Activated T-cell treated with anti-CD3 and anti-CD28 coated beads, Interleukin-2, amount 50 U/mL, for 24 hours (primary cell): ENCODE results near the gene FHAD1.

Experiments used
- DNase-seq: peaks from one replicate; pipeline ENCODE4 v3.0.0-alpha.2; 2020
- H3K27ac Mint-ChIP-seq: 2 replicates; pipeline ENCODE4 v1.8.0; 2020; ENCODE audit warnings: mild to moderate bottlenecking, mixed read lengths
- H3K27me3 Mint-ChIP-seq: 2 replicates; pipeline ENCODE4 v1.8.0; 2020; ENCODE audit warnings: mixed read lengths
- H3K36me3 Mint-ChIP-seq: 2 replicates; pipeline ENCODE4 v1.8.0; 2020; ENCODE audit warnings: low read depth, mixed read lengths
- H3K4me1 Mint-ChIP-seq: 2 replicates; pipeline ENCODE4 v1.8.0; 2020; ENCODE audit warnings: low read depth, mixed read lengths
- H3K4me3 Mint-ChIP-seq: 2 replicates; pipeline ENCODE4 v1.8.0; 2020; ENCODE audit warnings: mild to moderate bottlenecking, moderate library complexity, mixed read lengths
- H3K9me3 Mint-ChIP-seq: 2 replicates; pipeline ENCODE4 v1.8.0; 2020; ENCODE audit warnings: mixed read lengths

The FHAD1 gene

DNA sequence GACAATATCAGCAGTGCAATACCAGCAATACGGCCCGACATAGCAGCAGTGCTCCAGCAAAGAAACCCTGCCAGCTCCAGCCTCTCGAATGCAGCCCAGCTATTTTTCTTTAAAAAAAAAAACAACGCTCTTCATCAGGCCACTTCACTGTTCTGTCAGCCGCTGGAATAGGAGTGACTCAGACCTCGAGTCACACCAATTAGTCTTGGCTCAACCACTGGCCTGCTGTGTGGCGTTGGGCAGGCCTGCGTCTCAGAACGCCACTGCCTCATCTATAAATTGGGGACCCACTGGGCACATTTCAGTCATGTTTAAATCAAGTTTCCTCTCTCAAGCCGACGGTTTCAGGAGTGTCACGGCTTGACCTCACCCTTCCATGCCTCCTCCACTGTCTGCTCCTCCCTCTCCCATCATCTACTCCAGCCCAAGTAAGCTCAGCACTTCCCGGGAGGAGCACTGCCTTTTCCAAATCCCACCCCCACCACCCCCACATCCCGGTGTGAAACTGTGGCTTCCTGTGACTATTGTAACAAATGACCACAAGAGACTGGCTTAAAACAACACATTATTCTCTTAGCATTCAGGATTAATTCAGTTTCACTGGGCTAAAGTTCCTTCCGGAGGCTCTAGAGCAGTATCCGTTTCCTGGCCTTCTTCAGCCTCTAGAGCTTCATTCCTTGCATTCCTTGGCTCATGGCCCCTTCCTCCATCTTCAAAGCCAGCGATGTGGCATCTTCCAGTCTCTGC lies 90.8 kb downstream of the FHAD1 start:
- Mint-ChIP-seq H3K4me1 (peaks cover 13% of the 10 kb centered on the region), H3K27ac (no peak overlapping the region), H3K27me3 (peaks cover 15% of the 10 kb centered on the region), H3K4me3 (no peak overlapping the region), H3K9me3 (no peaks in the 10 kb centered on the region), H3K36me3 (no peaks in the 10 kb centered on the region)
- DNase-seq, result no peak

DNA sequence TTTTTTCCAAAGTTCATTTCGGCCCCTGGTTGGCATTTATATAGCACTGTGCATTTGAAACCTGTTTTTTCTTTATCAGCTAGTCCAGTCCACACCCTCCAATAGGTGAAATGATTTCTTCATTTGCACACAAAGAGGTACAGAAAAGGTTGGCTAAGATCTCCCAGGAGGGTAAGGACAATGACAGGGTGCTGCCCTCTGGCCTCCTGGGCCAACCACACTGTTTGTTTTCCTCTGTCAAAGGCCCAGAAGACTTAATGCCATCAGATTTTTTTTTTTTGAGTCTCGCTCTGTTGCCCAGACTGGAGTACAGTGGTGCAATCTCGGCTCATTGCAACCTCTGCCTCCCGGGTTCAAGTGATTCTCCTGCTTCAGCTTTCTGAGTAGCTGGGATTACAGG lies 92.5 kb downstream of the FHAD1 start:
- H3K27me3 Mint-ChIP-seq, result peaks cover 30% of the 10 kb centered on the region
- H3K4me3 Mint-ChIP-seq, result no peak overlapping the region
- H3K27ac Mint-ChIP-seq, result no peak overlapping the region
- peaks cover 13% of the 10 kb centered on the region for H3K4me1 Mint-ChIP-seq
- no peak for DNase-seq
- H3K9me3 Mint-ChIP-seq, result no peaks in the 10 kb centered on the region
- no peaks in the 10 kb centered on the region for H3K36me3 Mint-ChIP-seq

DNA sequence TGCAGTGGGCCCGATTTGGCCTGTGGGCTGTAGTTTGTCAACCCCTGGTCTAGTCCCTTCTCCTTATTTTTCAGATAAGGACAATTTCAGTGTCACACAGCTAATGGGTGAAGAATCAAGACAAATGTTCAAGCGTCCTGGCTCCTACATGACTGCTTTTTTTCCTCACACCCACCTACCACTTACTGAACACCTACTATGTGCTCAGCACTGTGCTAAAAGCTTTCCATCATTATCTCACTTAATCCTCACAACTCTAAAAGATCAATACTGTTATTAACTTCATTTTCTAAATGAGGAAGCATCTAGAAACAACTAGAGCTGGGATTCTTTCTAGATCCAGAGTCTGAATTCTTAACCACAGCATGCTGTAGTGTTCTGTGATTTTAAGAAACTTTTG lies 94.2 kb downstream of the FHAD1 start:
- Mint-ChIP-seq H3K36me3 (no peaks in the 10 kb centered on the region), H3K4me3 (no peak overlapping the region), H3K27me3 (peaks cover 38% of the 10 kb centered on the region), H3K9me3 (no peaks in the 10 kb centered on the region), H3K27ac (no peak overlapping the region), H3K4me1 (peaks cover 27% of the 10 kb centered on the region)
- no peak for DNase-seq

DNA sequence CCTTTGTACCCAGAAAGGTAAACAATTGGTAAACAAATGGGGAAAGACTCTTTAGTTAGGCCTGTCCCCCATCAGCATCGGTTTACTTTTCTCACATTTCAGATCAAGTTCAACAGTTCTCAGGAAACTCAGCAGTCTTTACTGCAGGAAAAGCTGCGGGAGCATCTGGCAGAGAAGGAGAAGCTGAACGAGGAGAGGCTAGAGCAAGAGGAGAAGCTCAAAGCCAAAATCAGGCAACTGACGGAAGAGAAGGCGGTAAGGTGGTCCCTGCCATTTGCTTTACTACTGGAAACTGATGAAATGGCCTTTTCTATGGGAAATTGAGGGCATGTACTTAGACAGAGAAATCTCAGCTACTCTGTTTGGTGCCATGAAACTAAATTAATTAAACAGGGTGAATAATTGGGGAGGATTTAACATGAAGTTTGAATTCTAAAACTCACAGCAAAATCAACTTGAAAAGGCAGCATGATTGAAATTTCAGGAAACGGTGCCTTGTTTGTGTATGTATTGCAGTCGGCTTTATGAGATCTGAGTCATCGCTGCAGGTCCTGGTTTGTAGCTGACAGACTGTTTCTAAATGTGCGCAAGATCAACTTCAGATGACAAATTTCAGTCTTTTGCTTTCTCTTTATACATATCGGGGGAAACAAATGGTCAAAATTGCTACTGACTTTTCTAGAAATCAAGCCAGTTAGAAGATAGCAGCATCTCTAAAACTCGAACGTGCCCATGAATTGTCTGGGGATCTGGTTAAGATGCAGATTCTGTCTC lies 94.8 kb downstream of the FHAD1 start:
- no peaks in the 10 kb centered on the region for H3K9me3 Mint-ChIP-seq
- H3K27ac Mint-ChIP-seq, result no peak overlapping the region
- H3K4me3 Mint-ChIP-seq, result no peak overlapping the region
- peaks cover 33% of the 10 kb centered on the region for H3K4me1 Mint-ChIP-seq
- no peaks in the 10 kb centered on the region for H3K36me3 Mint-ChIP-seq
- no peak for DNase-seq
- H3K27me3 Mint-ChIP-seq, result peaks cover 44% of the 10 kb centered on the region

DNA sequence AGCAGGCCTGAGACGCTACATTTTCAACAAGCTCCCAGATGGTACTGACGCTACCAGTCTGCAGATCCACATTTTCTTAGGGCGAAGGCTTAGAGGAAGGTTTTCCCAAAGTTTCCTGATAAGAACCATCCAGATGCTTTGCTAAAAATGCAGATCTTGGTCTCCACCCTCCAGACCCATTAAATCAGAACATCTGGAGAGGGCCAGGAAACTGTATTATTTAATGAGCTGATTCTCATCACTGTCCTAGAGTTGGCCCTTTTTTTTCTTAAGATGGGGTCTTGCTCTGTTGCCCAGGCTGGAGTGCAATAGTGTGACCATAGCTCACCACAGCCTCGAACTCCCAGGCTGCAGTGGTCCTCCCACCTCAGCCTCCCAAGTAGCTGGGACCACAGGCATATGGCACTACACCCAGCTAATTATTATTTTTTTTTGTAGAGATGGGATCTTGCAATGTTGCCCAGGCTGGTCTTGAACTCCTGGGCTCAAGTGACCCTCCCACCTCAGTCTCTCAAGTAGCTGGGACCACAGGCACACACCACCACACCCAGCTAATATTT lies 95.5 kb downstream of the FHAD1 start:
- Mint-ChIP-seq H3K4me1 (peaks cover 40% of the 10 kb centered on the region), H3K9me3 (no peaks in the 10 kb centered on the region), H3K27me3 (peaks cover 48% of the 10 kb centered on the region), H3K4me3 (no peak overlapping the region), H3K36me3 (no peaks in the 10 kb centered on the region), H3K27ac (no peak overlapping the region)
- no peak for DNase-seq

DNA sequence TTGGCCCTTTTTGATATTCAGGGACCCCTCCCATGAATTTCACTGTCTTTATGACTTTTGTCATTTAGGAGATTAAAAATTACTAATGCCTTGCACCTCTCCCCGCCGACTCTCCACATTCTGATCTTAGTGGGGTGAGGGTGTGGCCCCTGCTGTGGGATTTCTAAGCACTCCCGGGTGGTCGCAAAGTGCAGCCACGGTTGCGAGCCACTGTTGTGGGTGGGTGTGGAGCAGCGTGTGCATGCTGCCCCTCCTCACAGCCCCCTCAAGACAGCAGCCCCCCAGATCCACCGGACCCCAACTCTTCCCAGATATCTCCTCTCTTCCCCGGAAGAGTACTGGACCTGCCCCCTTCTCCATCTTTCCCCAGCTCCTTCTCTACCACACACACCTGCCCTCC lies 96.1 kb downstream of the FHAD1 start:
- Mint-ChIP-seq H3K36me3 (no peaks in the 10 kb centered on the region), H3K4me1 (peaks cover 44% of the 10 kb centered on the region), H3K9me3 (no peaks in the 10 kb centered on the region), H3K4me3 (no peak overlapping the region), H3K27ac (no peak overlapping the region), H3K27me3 (peaks cover 51% of the 10 kb centered on the region)
- no peak for DNase-seq

DNA sequence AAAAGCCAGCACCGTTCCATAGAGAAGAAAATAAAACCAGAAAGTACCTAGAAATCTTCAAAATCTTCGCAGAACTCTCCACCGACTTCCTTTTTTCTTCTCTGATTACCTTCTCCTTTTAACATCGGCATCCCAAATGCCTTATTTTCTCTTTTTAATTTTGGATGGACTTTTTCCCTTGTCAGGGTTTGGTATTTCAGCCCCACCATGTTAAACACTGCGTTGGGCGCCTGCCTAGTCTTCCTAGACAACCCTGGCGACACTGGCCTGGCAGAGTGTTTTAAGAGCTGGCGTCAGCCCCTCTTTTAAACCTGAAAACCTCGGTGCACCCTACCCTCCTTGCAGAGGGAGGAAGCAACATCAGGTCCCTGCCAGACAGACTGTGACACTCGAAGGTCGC lies 96.7 kb downstream of the FHAD1 start:
- no peak for DNase-seq
- H3K4me1 Mint-ChIP-seq, result peaks cover 44% of the 10 kb centered on the region
- H3K27ac Mint-ChIP-seq, result no peak overlapping the region
- no peak overlapping the region for H3K4me3 Mint-ChIP-seq
- H3K27me3 Mint-ChIP-seq, result peaks cover 51% of the 10 kb centered on the region
- H3K9me3 Mint-ChIP-seq, result no peaks in the 10 kb centered on the region
- no peaks in the 10 kb centered on the region for H3K36me3 Mint-ChIP-seq

DNA sequence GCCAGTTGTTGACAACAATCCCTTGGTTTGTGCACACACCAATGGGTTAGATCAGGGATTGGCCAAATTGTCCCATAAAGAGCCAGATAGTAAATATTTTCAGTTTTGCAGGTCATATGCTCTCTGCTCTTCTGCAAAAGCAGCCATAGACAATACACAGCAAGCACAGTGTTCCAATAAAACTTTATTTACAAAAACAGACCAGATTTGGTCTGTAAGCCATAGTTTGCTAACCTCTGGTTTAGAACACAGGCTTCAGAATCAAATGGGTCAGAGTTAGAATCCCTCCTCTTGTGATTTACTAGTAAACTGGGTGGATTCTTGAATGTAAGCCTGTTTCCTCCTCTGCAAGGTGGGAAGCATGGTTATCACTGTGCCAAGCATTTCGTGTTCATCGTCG lies 97.4 kb downstream of the FHAD1 start:
- Mint-ChIP-seq H3K4me1 (peaks cover 44% of the 10 kb centered on the region), H3K4me3 (no peak overlapping the region), H3K27ac (no peak overlapping the region), H3K27me3 (peaks cover 54% of the 10 kb centered on the region), H3K36me3 (no peaks in the 10 kb centered on the region), H3K9me3 (no peaks in the 10 kb centered on the region)
- DNase-seq, result no peak

DNA sequence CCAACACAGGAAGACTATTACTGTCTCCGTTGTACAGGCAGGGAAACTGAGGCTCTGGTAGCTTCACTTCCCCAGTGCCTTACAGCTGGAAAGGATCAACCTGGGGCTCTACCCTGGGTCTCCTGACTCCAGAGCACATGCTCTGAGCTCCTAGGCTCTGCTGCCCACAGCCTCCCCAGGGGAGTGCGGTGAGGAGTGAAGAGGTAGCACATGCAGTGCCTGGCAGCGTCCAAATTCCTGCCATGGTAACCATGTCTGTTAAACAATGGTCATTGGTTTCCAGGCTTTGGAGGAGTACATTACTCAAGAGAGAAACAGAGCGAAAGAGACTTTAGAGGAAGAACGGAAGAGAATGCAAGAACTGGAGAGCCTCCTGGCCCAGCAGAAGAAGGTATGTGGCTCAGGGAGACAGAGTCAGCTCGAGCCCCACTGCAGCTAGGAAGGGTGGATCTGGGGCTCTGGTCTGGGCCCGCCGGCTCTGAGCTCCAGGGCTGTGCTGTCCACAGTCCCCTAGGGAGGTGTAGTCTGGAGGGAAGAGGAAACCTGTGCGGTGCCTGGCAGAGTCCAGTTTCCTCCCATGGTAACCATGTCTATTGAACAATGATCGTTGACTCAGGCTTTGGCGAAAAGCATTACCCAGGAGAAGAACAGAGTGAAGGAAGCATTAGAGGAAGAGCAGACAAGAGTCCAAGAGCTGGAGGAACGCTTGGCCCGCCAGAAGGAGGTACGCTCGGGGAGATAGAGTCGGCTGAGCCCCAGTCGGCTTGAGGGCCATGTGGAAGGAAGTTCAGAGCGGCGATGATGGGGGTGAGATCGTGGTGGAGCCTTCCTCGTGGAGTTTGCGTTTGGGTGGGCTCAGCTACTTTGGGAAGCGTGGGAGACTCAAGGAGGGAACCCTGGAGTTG lies 98.0 kb downstream of the FHAD1 start:
- Mint-ChIP-seq H3K4me1 (peaks cover 46% of the 10 kb centered on the region), H3K4me3 (no peak overlapping the region), H3K27ac (no peak overlapping the region), H3K27me3 (peaks cover 55% of the 10 kb centered on the region), H3K9me3 (no peaks in the 10 kb centered on the region), H3K36me3 (no peaks in the 10 kb centered on the region)
- DNase-seq, result no peak

DNA sequence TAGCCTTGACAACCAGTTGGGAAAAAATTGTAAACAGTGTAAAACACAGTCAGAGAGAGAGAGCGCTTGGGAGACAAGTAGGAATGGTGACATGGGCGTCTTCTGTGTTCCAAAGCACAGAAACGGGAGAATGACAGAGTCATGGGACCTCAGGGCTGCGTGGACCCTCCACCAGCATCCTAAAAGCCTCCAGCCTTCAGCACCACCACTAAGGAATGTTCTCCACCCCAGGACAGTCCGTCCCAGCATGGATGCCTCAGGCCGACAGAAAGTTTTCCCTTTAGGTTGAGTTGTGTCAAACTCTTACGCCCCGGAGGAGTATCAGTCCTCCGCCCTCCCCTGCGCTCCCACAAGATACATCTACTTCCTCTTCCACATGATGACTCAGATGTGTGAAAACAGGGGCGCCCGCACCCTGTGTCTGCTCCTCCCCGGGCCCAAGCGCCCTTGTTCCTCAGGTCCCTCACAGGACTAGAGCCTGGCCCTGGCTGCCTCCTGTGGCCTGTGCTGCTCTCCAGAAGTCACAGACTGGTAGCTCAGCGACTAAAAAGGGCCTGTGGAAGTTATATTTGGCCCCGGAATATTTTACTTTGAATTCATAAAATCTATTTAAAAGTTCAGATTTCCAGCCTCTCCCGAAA lies 98.8 kb downstream of the FHAD1 start:
- Mint-ChIP-seq H3K4me1 (peaks cover 45% of the 10 kb centered on the region), H3K36me3 (no peaks in the 10 kb centered on the region), H3K27ac (no peak overlapping the region), H3K27me3 (peaks cover 61% of the 10 kb centered on the region), H3K9me3 (no peaks in the 10 kb centered on the region), H3K4me3 (no peak overlapping the region)
- peak; percentile 61 for DNase-seq

DNA sequence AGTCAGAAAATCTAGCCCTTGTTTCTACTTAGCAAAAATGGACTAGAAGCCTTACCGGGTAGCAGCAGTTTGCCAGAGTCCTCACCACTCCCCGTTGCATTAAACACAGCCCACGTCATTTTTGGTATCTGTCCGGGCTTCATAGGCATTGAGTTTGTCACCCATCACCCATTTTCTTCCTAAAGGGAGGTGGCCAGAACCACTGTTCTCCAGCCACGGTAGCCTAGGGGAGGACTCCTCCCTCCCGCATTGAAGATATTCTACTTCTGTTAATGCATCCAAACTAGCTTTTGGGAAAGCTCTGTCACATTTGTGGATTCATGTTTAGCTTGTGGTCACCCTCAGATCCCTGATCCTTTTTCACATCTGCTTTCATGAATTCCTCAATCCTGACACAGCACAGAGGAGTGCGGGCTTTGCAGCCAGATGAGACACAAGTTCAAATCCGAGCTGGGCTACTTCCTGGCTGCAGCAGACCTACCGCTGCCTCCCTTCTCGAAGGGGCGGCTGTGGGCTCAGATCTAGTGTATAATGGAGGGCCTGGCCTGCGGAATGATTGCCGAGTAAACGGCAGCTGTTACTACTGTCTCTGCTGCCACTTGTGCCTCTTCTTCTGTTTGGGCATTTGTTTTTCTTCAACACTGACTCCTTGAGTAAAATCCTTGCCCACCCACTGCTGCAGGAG lies 99.5 kb downstream of the FHAD1 start:
- peaks cover 48% of the 10 kb centered on the region for H3K4me1 Mint-ChIP-seq
- H3K27me3 Mint-ChIP-seq, result peaks cover 65% of the 10 kb centered on the region
- H3K4me3 Mint-ChIP-seq, result no peak overlapping the region
- no peak overlapping the region for H3K27ac Mint-ChIP-seq
- no peaks in the 10 kb centered on the region for H3K36me3 Mint-ChIP-seq
- no peaks in the 10 kb centered on the region for H3K9me3 Mint-ChIP-seq
- DNase-seq, result no peak

DNA sequence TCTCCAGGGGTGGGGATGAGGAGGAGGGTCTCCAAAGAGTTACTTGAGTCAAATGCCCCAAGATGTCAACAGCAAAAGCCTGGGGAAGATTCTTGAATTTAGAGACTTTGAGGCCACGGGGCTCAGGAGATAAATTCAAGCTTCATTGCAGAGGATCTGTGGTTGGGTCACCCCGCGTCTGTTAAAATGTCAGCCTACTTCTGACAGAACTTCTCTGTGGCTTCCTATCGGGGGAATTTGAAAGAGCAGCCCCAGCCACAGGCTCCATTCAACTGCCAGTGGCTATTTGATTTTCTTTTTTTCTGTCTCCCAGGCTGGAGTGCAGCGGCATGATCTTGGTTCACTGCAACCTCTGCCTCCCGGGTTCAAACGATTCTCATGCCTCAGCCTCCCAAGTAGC lies 100.2 kb downstream of the FHAD1 start:
- H3K27ac Mint-ChIP-seq, result no peak overlapping the region
- H3K4me1 Mint-ChIP-seq, result peaks cover 47% of the 10 kb centered on the region
- H3K4me3 Mint-ChIP-seq, result no peak overlapping the region
- no peaks in the 10 kb centered on the region for H3K9me3 Mint-ChIP-seq
- H3K36me3 Mint-ChIP-seq, result no peaks in the 10 kb centered on the region
- H3K27me3 Mint-ChIP-seq, result peaks cover 64% of the 10 kb centered on the region
- DNase-seq, result no peak

DNA sequence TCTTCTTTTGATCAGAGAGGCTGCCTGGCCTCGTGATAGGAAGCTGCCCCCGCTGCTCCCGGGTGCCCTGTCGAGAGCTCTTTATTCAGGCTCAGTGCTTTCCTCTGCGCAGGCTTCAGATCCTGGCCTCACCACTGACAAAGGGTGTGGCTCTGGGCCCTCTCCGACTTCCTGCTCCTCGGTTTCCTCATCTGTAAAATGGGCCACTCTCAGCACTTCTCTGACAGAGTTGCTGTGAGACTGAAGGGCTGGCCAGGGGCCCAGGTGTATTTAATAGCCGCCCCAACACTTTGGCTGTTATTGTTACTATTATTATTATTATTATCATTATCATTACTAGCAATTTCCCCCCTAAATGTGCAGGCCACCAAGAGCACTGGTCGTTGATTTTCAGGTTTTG lies 101.6 kb downstream of the FHAD1 start:
- Mint-ChIP-seq H3K4me1 (peaks cover 55% of the 10 kb centered on the region), H3K9me3 (no peaks in the 10 kb centered on the region), H3K27me3 (peaks cover 57% of the 10 kb centered on the region), H3K36me3 (no peaks in the 10 kb centered on the region), H3K4me3 (no peak overlapping the region), H3K27ac (no peak overlapping the region)
- no peak for DNase-seq
